Left renal pelvis (tissue), 4 donors: ENCODE results near the gene CYP27C1. TPM values are rescaled to one million over a fixed set of nuclear protein-coding genes. Genes with fewer than 3 reads are reported as not detected.
"Not testable (repeated sequence)": the region's sequence is repeated elsewhere in the genome, so short reads cannot be mapped to it uniquely, and the experiment has no call there.

Source experiments
- DNase-seq, 4 donors: peaks; one replicate each; pipeline ENCODE4 v3.0.0-alpha.2; 2013; ENCODE audit warnings: low read depth in 4 of 4, low spot score in 3 of 4
- polyA plus RNA-seq, 4 donors: library from polyadenylated mRNA; unstranded; fragments of 120-200 nt; gene quantifications; one replicate each; pipeline ENCODE4 v1.2.1, GENCODE V29; 2013; ENCODE audit not compliant: insufficient read length in 4 of 4

The CYP27C1 gene
- polyA plus RNA-seq, 4 donors, result 7.0 to 12.8 (median 9.5) TPM

DNA sequence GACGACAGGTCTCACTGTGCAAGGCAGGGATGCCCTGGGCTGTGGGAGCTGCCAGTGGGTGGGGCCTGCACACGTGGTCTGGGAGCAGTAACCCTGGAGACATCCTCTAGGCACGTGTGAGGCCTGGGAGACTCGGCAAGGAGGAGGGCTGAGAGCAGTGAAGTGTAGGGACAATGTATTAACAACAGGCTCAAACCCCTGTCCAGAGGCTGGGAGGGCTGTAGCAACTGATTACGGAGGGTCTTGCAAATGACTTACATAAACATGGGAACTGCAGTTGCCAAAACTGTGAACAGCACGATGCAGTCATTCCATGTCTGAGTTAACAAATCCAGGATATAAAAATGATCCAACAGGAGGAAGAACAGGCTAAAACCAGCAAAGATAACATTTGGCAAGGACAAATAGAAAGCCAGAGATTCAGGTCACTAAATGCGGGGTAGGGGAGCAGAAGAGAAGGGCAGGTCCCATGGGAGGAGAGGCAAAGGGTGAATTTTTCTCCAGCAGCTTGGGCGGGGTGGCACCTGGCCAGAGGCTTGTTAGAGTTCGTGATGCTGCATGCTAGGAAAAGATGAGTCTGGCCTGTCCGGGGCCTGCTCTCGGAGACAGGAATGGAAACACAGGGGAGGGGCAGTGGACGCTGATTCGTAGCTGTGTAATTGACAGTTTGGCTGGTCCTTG, 44.9 kb downstream of the CYP27C1 start:
- no peak for DNase-seq

- DNase-seq, result no peak
Measured at GRCh38 chr2:127174640-127175039, 45.5 kb downstream of the CYP27C1 start.

- DNase-seq, result no peak
Measured at GRCh38 chr2:127174136-127174535, 46.0 kb downstream of the CYP27C1 start.

DNA sequence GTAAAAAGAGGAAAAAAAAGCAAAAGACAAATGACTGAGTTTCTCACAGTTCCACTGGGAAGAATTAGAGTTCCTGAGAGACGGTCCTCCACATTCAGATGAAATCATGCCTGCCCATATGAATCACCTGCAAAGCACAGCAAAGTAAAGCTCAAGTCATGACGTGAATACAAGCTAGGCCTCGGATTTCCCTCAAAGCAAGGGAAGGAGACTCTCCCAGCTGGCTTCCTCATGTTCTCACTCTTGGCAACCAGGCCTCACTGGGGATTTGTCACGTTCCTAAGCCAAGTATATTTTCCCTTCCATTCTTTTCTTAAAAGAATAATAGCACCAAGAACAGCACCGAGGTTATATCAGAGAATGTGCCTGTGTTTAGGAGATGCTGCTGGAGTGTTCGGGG, 47.0 kb downstream of the CYP27C1 start:
- no peak for DNase-seq

DNA sequence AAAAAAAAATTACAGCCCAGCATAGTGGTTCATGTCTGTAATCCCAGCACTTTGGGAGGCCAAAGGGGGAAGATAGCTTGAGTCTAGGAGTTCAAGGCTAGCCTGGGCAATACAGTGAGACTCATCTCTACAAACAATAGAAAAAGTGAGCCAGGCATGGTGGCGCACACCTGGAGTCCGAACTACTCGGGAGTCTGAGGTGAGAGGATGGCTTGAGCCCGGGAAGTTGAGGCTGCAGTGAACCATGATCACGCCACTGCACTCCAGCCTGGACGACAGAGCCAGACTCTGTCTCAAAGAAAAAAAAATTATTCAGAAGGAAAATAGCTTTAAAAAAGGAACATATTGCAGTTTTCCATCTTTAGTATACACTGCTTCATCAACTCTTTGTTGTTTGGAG, 47.8 kb downstream of the CYP27C1 start:
- DNase-seq, result no peak

- no peak for DNase-seq
Measured at GRCh38 chr2:127170452-127171197, 49.5 kb downstream of the CYP27C1 start.

GRCh38 chr2:127170021-127170420, 50.1 kb downstream of the CYP27C1 start:
- DNase-seq, result no peak

DNA sequence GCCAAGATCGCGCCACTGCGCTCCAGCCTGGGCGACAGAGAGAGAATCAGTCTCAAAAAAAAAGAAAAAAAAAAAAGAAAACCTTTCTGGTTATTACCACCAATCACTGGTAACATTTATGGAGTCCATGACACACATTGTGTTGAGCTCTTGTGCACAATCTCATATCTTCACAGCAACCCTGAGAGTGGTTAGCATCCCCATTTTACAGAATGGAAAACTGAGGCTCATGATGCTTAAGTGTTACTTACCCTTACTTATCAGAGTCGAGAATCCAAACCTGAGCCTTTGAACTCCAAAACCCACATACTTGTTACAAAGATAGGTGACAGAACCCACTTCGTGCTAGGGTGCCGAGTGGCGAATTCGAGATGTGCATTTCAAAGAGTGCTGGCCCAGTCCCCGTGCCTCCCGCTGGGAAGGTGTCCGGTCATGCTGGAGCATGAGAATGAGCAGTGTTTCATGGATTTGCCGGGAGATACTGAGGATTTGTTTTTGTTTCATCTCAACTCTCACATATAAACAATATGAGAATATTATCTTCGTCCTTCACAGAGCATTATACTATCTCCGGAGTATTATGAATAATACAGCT, 50.9 kb downstream of the CYP27C1 start:
- DNase-seq, result no peak

- no peak for DNase-seq
Measured at GRCh38 chr2:127166231-127166860, 53.8 kb downstream of the CYP27C1 start.

GRCh38 chr2:127165539-127165935, 54.6 kb downstream of the CYP27C1 start:
- no peak for DNase-seq

DNA sequence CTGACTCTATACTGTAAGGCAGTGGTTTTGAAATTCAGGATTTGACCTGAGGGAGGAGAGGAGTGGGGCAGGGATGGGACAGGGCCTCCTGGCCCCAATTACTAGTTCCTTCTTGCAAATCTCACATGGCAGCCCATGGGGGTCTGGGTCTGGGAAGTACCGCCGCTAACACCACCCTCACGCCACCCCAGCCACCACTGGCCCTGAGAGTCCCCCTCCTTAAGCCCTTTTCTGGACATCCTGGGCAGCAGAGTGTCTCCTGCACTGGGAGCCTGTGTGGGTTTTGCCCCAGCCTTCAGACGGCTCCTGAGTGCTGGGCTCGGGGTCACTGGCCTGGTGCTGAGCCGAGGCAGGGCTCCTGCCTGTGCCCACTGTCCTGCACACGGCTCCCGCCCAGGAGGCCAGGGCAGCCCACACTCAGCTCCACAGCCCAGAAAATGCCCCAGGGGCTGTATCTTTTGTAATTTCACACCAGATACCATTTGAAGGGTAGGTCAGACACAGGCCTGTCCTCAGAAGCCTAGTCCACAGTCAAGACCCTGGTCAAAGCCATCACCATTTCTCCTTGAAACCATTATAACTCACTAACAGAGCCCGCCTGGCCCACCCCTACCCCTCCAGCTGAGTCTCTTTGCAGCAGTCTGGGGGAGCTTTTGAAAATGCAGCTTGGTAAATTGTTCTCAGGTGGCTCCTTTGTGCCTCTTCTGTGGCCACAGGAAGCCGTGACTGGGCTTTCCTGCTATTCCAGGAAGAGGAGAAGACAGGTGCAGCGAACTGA, 55.1 kb downstream of the CYP27C1 start:
- DNase-seq, result no peak

DNA sequence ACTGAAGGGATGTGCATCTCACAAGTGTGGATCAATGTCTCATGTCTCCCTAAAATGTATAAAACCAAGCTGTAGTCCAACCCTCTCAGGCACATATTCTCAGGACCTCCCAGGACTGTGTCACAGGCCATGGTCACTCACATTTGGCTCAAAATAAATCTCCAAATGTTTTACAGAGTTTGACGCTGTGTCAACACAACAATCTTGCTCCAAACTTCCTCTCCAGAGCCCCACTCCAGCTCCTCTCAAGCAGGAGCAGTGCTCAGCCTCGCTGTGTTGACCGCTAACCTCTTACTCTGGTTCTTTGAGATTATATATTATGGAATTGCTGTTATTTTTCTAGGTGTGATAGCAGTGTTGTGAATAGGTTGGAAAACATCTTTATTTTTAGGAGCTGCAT, 56.2 kb downstream of the CYP27C1 start:
- no peak for DNase-seq

GRCh38 chr2:127163090-127163406, 57.1 kb downstream of the CYP27C1 start:
- not testable (repeated sequence) for DNase-seq

DNA sequence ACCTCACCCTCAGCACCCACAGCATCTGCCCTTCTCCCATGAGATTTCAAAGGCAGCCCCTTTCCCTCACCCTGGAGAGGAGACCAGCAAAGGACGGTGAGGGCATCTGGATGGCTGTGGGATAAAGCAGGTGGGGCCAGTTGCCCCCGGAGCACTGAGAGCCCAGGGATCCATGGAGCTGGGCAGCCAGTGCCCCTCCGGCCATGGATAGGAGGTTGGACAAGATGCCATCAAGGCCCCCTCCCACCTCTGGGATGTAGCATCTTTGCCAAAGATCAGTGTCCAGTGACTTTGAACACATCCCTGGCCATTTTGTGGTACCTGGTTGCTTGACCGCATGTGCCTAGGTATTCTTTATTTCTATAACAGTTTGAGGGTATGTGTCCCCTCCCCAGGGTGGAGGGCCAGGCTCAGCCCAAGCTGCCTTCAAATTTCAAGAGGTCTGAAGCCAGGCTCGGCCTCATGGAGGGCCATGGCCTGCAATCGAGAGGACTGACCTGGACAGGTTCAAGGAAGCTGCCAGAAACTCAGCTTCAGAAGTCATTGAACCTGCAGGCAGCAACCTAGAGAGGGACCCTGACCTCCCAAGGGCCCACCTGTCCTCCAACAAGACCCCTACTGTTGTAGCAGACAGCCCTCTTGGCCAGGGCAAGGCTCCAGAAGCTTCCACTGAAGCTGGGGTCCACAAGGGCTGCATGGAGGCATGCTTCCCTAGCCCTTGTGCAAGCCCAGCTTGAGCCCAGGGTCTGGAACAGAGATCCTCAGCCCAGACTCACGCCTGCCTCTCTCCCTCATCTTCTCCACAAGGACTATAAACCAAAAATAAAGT, 57.6 kb downstream of the CYP27C1 start:
- no peak for DNase-seq

GRCh38 chr2:127161176-127162136, 58.6 kb downstream of the CYP27C1 start:
- no peak for DNase-seq

DNA sequence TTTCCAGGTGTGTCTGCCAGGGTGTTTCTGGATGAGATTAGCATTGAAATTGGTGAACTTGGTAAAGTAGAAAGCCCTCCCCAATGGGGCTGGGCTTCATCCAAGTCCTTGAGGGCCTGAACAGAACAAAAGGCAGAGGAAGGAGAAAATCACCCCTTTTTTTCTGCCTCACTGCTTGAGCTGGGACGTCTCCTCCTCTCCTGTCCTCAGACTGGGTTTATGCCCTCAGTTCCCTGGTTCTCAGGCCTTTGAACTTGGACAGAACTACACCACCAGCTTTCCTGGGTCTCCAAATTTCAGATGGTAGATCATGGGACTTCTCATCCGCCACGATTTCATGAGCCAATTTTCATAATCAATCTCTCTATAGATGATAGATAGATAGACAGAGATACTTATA, 59.4 kb downstream of the CYP27C1 start:
- no peak for DNase-seq

DNA sequence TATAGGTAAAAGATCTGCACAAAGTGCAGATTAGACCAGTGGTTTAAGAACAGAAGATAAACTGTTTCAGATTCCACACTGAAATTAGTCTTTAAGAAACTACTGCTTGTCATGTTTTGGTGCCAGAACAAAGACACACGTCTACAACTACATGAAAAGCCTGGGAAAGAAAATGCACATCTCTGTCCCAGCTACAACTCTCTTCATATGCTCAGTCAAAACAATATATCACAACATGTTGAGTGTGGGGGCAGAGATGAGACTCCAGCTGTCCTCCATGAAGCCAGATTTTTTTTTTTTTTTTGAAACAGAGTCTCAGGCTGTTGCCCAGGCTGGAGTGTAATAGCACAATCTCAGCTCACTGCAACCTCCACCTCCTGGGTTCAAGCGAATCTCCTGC, 60.6 kb downstream of the CYP27C1 start:
- DNase-seq, result no peak

DNA sequence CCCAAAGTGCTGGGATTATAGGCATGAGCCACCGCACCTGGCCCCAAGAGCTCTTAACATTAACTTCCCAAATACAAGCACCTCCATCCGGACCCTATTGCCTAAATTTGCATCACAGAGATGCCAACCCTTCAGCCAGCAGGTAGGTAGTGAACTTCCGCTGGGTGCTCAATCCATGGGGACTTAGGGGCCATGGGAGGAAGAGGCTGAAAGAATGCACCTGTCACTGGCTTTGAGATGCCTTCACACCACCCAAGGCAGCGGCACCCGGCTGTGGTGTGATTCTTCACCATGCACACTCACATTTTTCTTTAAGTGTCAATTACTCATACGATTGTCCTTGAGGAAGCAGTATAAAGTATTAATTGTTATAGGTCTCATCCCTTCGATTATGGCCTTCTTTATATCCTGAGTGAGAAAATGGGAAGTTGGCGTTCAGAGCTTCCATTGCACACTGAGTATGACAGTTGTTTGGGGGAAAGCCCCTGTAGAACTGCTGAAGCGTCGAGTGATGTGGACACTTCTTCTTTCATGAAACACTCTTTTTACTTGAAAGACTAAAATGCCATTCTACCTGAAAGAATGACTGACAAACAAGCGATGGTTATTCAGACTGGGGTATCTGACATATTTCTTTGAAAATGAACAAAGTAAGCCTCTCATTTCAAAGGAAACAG, 61.3 kb downstream of the CYP27C1 start:
- no peak for DNase-seq
